WTC11 (cell line): ENCODE results near the gene FAM89A.

Source experiments
- CTCF ChIP-seq: fragments of 200-600 bp; IDR thresholded peaks from 2 replicates; pipeline ENCODE4 v1.8.0; 2022; ENCODE audit warnings: antibody characterized with exemption
- ESRRA ChIP-seq: sonication (generic); formaldehyde crosslinking; IDR thresholded peaks from 2 replicates; pipeline ENCODE4 v1.8.1; 2022; ENCODE audit warnings: mild to moderate bottlenecking, missing genetic modification reagents, borderline replicate concordance
- FOXJ3 ChIP-seq: sonication (generic); formaldehyde crosslinking; IDR thresholded peaks from 2 replicates; pipeline ENCODE4 v1.9.0; 2021; ENCODE audit warnings: missing genetic modification reagents, mild to moderate bottlenecking, borderline replicate concordance
- JUN ChIP-seq: sonication (generic); formaldehyde crosslinking; IDR thresholded peaks from 2 replicates; pipeline ENCODE4 v1.8.0; 2023; ENCODE audit warnings: mild to moderate bottlenecking, missing genetic modification reagents
- ZNF396 ChIP-seq: fragments of 250-450 bp; sonication (Bioruptor Pico); IDR thresholded peaks from 2 replicates; pipeline ENCODE4 v1.8.0; 2021; ENCODE audit warnings: mild to moderate bottlenecking, moderate library complexity, borderline replicate concordance

- TF ChIP-seq ESRRA (CRISPR knock-in tag) (no peak), CTCF (no peak), ZNF396 (CRISPR knock-in tag) (no peak), JUN (CRISPR knock-in tag) (no peak), FOXJ3 (CRISPR knock-in tag) (no peak)
These were observed 18.5 kb upstream of the FAM89A start for GRCh38 chr1:231058416-231059109.
